HuH-7 (cell line): ENCODE measurements around the gene TMEM53.
"Not testable (repeated sequence)": the region's sequence is repeated elsewhere in the genome, so short reads cannot be mapped to it uniquely, and the experiment has no call there.

Source experiments
- DNase-seq: peaks from one replicate; pipeline ENCODE4 v3.0.0; 2011; ENCODE audit warnings: low spot score

The TMEM53 gene

GRCh38 chr1:44672961-44673674 lies 1.2 kb downstream of the TMEM53 start:
- no peak for DNase-seq

DNA sequence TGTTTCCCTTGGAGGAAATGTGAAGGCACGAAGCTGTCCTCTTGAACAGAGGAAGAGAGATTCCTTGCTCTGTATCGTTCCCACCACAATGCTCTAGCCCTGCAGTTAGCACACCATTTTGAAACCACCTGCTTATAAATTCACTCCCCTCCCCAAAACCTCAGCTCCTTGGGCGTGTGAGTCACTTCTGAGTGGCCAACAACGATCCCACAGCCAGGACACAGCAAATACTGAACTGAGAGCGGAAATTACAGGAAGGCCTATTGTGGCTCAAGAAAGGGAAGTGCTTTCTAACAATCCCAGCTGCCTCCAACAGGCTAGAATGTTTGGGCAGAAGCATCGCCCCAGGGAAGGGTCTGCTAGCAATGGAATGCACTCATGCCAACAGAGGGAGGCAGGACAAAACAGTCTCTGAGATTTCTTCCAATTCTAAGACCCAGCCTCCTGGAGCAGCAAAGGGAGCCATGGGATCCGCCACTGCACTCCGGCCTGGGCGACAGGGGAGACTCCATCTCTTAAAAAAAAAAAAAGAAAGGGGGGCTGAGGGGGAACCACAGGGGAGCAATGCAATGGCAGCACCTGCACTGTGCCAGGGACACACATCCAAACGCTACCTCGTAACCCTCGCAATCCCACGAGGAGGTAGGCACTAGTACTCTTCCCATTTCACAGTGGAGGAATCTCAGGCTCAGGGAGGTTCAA lies 1.9 kb downstream of the TMEM53 start:
- no peak for DNase-seq

DNA sequence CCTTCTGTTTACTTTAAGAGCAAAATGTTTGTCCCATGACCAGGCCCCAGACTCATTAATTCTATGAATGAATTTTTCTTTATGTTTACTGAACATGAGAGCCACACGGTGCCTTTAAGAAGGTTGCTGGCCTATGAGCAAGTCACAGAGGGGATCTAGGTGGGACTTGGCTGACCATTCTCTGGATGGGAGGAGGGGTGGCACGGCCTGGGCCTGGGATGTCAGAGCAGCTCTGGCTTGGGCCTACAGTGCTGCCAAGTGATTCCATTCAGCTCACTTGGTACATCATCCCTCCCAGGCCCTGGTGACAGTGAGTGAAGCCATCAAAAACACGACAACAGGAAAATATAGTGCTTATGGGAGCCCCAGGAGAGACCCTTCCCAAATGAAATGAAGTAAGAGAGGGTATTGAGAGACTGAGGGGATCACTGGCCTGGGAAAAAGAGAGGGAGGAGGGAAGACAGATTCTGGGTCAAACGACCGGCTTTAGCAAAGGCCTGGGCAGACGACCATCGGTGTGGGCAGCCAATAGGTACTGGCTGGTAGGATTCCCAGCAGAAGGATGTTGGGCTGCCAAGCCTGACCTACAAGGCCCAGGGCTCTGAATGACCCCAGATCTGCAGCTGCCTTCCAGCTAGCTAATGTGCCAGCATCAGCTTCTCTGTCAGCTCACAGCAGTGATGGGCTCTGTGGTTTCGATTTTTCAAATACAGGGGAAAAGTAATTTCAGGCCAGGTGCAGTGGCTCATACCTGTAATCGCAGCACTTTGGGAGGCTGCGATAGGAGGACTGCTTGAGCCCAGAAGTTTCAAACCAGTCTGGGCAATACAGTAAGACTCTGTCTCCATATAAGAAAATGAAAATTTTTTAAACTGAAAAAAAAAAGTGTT lies 3.3 kb downstream of the TMEM53 start:
- no peak for DNase-seq

- not testable (repeated sequence) for DNase-seq
Measured at GRCh38 chr1:44666719-44667118, 7.6 kb downstream of the TMEM53 start.

GRCh38 chr1:44664730-44665370 lies 9.4 kb downstream of the TMEM53 start:
- no peak for DNase-seq

DNA sequence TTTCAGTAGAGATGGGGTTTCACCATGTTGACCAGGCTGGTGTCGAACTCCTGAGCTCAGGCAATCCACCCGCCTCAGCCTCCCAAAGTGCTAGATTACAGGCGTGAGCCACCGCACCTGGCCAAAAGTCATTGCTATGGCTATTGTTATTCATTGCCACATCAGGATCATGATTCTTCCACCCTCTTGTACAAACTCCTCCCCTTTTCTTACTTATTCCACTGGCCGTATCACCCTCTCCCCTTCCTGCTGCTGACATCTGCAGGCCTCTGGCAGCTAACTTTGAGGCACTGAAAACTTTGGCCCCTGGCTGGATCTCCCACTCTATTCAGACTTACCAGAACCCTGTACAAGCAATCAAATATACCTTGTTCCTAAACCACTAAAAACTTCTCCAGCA lies 10.9 kb downstream of the TMEM53 start:
- no peak for DNase-seq

DNA sequence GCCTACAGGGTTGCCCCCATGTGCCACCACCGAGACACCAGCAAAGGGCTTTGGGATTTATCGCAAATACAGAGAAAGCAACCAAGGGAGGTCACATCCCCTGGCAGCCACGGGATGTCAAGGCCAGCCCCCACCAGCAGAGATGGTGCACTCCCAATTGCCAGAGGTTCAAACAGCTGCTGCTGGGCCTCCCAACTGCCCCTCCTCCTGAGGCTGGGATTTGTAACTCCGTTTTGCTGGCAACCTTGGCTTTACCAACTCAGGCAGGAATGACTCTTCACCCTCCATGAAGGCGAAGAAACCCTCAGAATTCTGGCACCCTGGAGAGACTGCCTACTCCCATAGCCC lies 11.6 kb downstream of the TMEM53 start:
- DNase-seq, result no peak

- DNase-seq, result no peak
Measured at GRCh38 chr1:44661781-44662682, 12.2 kb downstream of the TMEM53 start.

- no peak for DNase-seq
Measured at GRCh38 chr1:44660176-44660575, 14.1 kb downstream of the TMEM53 start.

DNA sequence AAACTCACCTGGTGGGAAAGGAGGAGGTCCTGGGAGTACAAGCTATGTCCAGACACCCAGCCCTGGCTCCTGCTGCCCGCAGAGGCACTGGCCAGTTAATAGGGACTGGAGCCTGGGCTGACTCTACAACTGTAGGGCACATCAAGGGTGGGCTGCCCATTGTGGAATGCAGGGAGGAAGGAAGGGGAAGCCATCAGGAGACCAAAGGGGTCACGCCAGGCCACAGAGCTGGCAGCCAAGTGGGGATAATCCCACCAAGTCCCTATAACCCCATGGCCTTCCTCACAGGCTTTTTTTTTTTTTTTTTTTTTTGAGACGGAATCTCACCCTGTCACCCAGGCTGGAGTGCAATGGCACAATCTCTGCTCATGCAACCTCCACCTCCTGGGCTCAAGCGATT lies 14.7 kb downstream of the TMEM53 start:
- DNase-seq, result no peak

DNA sequence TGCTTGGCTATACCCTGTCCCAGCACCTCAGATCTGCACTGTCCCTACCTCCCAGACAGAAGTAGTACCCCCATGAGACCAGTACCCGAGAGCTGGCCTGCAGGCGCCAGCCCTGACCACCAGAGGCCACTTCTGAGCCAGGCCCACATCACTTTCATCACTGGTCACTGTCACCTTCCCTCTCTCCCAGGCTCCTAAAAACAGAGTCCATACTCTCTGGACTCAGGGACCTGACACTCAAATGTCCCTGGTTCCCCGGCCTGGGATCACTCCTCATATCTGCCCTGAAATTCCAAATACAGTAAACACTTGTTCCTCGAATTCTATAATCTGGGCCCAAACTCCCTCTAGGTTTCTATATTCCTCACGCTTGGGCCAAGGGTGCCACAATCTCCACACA lies 18.7 kb downstream of the TMEM53 start:
- DNase-seq, result peak; percentile 81

- DNase-seq, result no peak
Measured at GRCh38 chr1:44654621-44655187, 19.6 kb downstream of the TMEM53 start.

DNA sequence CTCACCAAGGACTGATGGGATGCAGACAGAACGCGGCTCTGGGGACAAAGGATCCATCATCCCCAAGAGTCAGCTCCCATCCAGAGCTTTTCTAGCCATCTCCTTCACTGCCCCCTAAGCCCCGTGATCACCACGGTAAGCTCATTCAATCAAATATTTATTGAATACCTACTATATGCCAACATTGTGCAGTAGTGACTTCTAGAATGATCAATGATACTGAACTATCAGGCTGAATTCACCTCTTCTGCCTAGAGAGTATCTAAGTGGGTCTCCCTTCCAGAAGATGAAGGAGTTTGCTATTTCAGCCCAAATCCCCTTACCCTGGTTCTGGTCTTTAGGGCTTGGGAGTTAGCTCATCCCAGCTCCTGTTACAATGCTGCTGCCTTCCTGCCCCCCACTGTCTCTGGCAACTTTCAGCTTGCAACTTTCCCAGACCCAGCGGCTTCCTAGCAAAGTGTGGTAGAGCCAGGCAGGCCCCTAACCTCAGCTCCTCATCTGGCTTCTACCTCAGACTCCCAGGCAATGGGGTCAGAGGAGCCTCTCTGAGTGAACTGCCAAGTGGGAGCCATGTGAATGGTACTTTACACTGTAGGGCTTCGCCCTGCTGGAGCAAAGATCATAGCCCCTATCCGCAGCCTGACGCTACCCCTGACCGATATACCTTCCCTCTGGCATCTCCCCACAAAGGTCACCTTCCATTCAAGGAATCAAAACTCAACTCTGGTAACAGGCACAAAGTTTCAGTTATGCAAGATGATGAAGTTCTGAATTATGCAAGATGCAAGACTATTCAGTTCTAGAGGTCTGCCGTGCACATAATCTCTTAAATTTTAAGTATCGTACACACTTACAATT lies 20.9 kb downstream of the TMEM53 start:
- no peak for DNase-seq

- DNase-seq, result peak; percentile 96
Measured at GRCh38 chr1:44652445-44653106, 21.7 kb downstream of the TMEM53 start.

- no peak for DNase-seq
Measured at GRCh38 chr1:44651069-44651468, 23.2 kb downstream of the TMEM53 start.

- DNase-seq, result no peak
Measured at GRCh38 chr1:44650159-44650831, 24.0 kb downstream of the TMEM53 start.

DNA sequence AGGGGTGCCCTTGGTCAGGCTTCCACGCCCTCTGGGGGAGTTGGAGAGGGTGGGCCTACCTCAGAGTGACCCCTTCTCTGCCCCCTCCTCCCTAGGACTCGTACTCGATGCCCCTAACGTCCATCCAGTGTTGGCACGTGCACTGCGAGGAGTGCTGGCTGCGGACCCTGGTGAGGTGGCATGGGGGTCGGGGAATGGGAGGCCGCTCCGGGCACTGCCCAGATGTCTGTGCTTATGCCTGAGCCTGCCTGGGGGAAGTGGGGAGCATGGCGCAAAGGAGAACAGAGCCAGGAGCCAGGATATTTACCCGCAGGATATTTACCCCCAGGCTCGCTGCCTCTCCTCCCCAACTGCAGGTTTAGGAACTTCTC lies 24.5 kb downstream of the TMEM53 start:
- no peak for DNase-seq

DNA sequence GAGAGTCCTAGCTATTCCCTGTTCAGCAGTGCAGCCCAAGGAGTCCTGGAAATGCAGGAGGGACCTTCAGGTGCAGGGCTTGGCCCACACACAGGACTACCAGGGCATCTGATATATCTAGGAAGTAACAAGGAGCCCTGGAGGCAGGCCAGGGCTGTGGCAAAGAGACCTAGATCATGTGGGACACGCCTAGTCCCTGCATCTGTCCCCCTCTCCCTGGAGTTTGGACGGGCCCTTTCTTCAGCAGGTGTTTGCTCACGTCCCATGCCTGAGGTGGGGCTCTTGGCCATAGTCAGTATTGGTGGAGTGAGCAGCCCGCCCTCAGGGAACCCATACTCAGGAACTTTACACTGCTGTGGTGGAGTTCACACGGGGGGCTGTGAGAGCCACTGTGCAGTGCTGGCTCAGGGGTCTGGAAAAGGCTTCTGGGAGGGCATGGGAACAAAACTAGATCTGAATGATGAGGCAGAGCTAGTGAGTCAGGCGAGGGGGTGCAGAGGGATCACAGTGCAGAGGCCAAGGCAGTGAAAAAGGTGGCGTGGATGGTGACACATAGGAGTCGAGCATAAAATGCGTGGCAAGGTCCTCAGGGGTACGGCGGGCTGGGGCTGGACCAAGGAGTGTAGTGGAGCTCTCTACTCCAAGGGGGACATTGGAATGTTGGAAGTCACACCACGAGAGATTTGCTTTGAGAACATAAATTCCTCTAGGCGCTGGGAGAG lies 25.6 kb downstream of the TMEM53 start:
- DNase-seq, result no peak
